Sigmoid colon (tissue), 7 donors: ENCODE results near the gene SOBP. TPM values are rescaled to one million over a fixed set of nuclear protein-coding genes. Genes with fewer than 3 reads are reported as not detected.

Experiments used
- DNase-seq: peaks from one replicate; pipeline ENCODE4 v3.0.0-alpha.2; 2019
- H3K27ac ChIP-seq, 4 donors: fragments of 200-600 bp; sonication (generic); one replicate each; pipeline ENCODE4 v1.5.1; 2016 to 2019; ENCODE audit warnings: mild to moderate bottlenecking in 1 of 4
- H3K27me3 ChIP-seq, 3 donors: fragments of 200-600 bp; sonication (generic); one replicate each; pipeline ENCODE4 v1.5.1; 2019; ENCODE audit warnings: mild to moderate bottlenecking in 1 of 3
- H3K36me3 ChIP-seq, 4 donors: fragments of 200-600 bp; sonication (generic); one replicate each; pipeline ENCODE4 v1.5.1; 2016 to 2019
- H3K4me1 ChIP-seq, 4 donors: fragments of 200-600 bp; sonication (generic); one replicate each; pipeline ENCODE4 v1.5.1; 2017 to 2019
- H3K4me3 ChIP-seq, 4 donors: fragments of 200-600 bp; sonication (generic); one replicate each; pipeline ENCODE4 v1.5.1; 2017 to 2019; ENCODE audit warnings: mild to moderate bottlenecking in 2 of 4, moderate library complexity in 1 of 4
- H3K9me3 ChIP-seq, 4 donors: fragments of 200-600 bp in 3 of 4; sonication (generic) in 3 of 4; one replicate each; pipeline versions ENCODE4 v1.5.1 to v1.6.1; 2013 to 2019
- CTCF ChIP-seq, 4 experiments: fragments of 450-650 bp in 3 of 4; fragments of 200-600 bp in 1 of 4; IDR thresholded peaks; one replicate each; pipeline ENCODE4 v1.5.1; 2016 to 2019; ENCODE audit warnings: antibody characterized with exemption in 4 of 4, mild to moderate bottlenecking in 3 of 4, moderate library complexity in 2 of 4
- EP300 ChIP-seq, 4 donors: sonication (generic); formaldehyde crosslinking; IDR thresholded peaks; one replicate each; pipeline ENCODE4 v1.6.1; 2017; ENCODE audit warnings: antibody characterized with exemption in 4 of 4
- POLR2A ChIP-seq, 2 donors: fragments of 450-650 bp; IDR thresholded peaks; one replicate each; pipeline ENCODE4 v1.6.1; 2016; ENCODE audit warnings: antibody characterized with exemption in 2 of 2, mild to moderate bottlenecking in 2 of 2, moderate library complexity in 2 of 2
- POLR2AphosphoS5 ChIP-seq, 4 donors: sonication (generic); formaldehyde crosslinking; IDR thresholded peaks; one replicate each; pipeline ENCODE4 v1.6.1; 2017; ENCODE audit warnings: antibody characterized with exemption in 4 of 4
- WGBS, 2 donors: extraction: QIAGEN DNeasy Blood & Tissue Kit; methylation state at CpG; one replicate each; pipeline ENCODE4 v1.1.7; 2013; 5-methylcytosine and 5-hydroxymethylcytosine counted together
- intact Hi-C: fragments of 100-400 bp; cut with DNase I; formaldehyde crosslinking; loops from one replicate; pipeline ENCODE4 v1.15.1; 2023
- polyA plus RNA-seq, 3 donors: library from polyadenylated mRNA; stranded (reverse); fragments of 200-250 nt; gene quantifications; one replicate each; pipeline ENCODE4 v1.2.3, GENCODE V29; 2013
- total RNA-seq, 4 donors: library from RNA; depleted of rRNA; stranded (reverse); fragments of >200 nt; gene quantifications; one replicate each; pipeline ENCODE4 v1.1.0, GENCODE V29; 2016
- donor health status: healthy with polysubstance abuse.
- donor health status: Bipolar disorder and iron deficiency.
- donor health status: healthy.

The SOBP gene
- total and polyA plus RNA-seq, 7 donors = 1.2 to 38.5 (median 16.8) TPM

GRCh38 chr6:107645740-107646139 is 155.8 kb downstream of the SOBP start:
- Histone ChIP-seq H3K27me3 (no peaks in the 10 kb centered on the region), H3K4me1 (peaks cover 0 to 43% (median 37%) of the 10 kb centered on the region in 4 donors), H3K4me3 (no peak overlapping the region), H3K9me3 (no peaks in the 10 kb centered on the region), H3K27ac (peak overlapping the region in 1 of 4 donors; percentile 39), H3K36me3 (no peaks in the 10 kb centered on the region)
- 88 to 91% methylated on average over 4 of the region's 4 CpGs for WGBS, 2 donors
- TF ChIP-seq CTCF (IDR thresholded peaks at IDR 0.05) (no peak), POLR2A (IDR thresholded peaks at IDR 0.05) (no peak), POLR2AphosphoS5 (IDR thresholded peaks at IDR 0.05) (no peak), EP300 (IDR thresholded peaks at IDR 0.05) (no peak)
- no peak for DNase-seq
- intact Hi-C loops = no loop called here

DNA sequence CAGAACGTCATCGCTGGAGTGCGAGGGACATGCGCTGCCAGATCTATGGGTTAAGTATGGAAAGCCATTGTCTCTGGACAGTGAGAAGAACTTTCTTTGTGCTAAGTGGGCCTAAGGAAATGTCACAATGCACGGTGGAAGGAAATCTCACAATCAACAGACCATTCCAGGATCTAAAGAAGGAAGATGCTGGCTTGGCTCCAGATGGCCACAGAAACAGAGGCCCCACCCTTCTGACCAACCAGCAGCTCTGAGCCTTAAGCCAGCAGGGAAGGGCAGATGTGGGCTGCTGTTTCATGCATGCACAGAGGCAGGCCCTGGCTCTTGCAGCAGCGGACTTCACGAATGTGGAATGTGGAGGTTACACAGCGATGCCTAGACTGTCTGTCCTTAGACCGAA is 156.3 kb downstream of the SOBP start:
- H3K36me3 ChIP-seq = no peaks in the 10 kb centered on the region
- H3K9me3 ChIP-seq = no peaks in the 10 kb centered on the region
- no peak overlapping the region for H3K4me3 ChIP-seq
- 80 to 81% methylated on average over 9 of the region's 9 CpGs for WGBS, 2 donors
- H3K27me3 ChIP-seq = no peaks in the 10 kb centered on the region
- H3K4me1 ChIP-seq = peaks cover 0 to 42% (median 35%) of the 10 kb centered on the region in 4 donors
- TF ChIP-seq EP300 (IDR thresholded peaks at IDR 0.05) (no peak), POLR2A (IDR thresholded peaks at IDR 0.05) (no peak), CTCF (IDR thresholded peaks at IDR 0.05) (no peak), POLR2AphosphoS5 (IDR thresholded peaks at IDR 0.05) (no peak)
- intact Hi-C loops = no loop called here
- peak overlapping the region in 1 of 4 donors; percentile 39 for H3K27ac ChIP-seq
- DNase-seq = no peak

DNA sequence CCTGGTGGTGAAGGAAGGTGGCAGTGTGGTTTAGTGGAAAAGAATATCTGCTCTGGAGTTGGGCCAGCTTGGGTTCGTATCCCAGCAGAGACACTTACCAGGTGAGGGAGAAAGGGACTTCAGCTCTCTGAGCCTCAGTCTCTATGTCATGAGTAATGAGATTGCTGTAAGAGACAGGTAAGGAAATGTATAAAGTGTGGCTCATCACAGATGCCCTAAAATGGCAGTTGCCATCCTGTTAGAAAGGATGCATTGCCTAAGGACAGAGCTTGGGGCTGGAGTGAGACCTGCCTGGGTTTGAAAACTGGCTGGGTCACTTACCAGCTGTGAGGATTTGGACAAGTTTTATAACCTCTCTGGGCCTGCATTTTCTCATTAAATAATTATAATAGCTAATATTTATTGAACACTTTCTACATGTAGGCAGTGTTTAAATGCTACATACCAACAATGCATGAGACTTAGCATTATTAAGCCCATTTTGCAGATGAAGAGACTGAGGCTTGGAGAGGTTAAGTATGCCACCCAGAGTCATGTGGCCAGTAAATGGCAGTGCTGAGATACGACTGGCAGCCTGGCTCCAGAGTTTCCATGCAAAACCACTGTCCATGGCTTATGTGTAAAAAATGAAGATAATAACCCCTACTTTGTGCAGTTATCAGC is 157.0 kb downstream of the SOBP start:
- TF ChIP-seq EP300 (IDR thresholded peaks at IDR 0.05) (no peak), POLR2A (IDR thresholded peaks at IDR 0.05) (no peak), POLR2AphosphoS5 (IDR thresholded peaks at IDR 0.05) (no peak)
- Histone ChIP-seq H3K36me3 (no peaks in the 10 kb centered on the region), H3K27ac (peak overlapping the region in 2 of 4 donors; percentile 30 to 39), H3K9me3 (no peaks in the 10 kb centered on the region), H3K4me3 (no peak overlapping the region), H3K27me3 (no peaks in the 10 kb centered on the region), H3K4me1 (peaks cover 0 to 36% (median 28%) of the 10 kb centered on the region in 4 donors)
- 82 to 88% methylated on average over 2 of the region's 2 CpGs for WGBS, 2 donors
- intact Hi-C loops = no loop called here
- no peak for DNase-seq

DNA sequence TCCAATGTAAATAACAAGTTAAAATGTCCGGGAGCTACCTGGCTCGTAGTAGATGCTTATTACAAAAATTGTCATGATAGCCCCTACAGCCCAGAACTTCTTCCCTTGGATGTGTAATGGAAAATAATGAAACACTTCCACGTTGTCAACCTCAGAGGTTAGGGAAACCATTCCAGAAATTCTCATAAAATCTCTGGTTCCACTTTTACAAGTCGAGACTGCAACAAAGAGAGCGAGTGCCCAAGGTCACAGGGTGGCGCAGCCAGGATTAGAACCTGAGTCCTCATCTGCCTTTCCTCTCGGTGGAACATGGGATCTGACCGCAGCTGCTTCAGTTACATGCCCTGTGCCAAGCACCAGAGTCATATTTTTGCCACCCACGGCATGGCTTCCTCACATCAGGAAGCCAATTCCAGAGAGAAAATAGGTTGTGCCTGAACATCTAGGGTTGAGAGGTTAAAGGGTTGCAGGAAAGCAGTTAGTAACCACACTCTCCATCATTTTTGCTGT is 157.6 kb downstream of the SOBP start:
- intact Hi-C loops = no loop called here
- Histone ChIP-seq H3K27ac (peak overlapping the region in 1 of 4 donors; percentile 30), H3K36me3 (no peaks in the 10 kb centered on the region), H3K27me3 (no peaks in the 10 kb centered on the region), H3K9me3 (no peaks in the 10 kb centered on the region), H3K4me3 (no peak overlapping the region), H3K4me1 (peaks cover 0 to 32% (median 22%) of the 10 kb centered on the region in 4 donors)
- TF ChIP-seq EP300 (IDR thresholded peaks at IDR 0.05) = no peak
- no peak for TF ChIP-seq POLR2AphosphoS5 (IDR thresholded peaks at IDR 0.05)
- TF ChIP-seq POLR2A (IDR thresholded peaks at IDR 0.05) = no peak
- TF ChIP-seq CTCF (IDR thresholded peaks at IDR 0.05) = no peak
- DNase-seq = no peak
- 81 to 86% methylated on average over 9 of the region's 9 CpGs for WGBS, 2 donors

GRCh38 chr6:107648983-107649382 is 159.1 kb downstream of the SOBP start:
- Histone ChIP-seq H3K4me3 (no peak overlapping the region), H3K4me1 (peaks cover 0 to 40% (median 23%) of the 10 kb centered on the region in 4 donors), H3K27me3 (no peaks in the 10 kb centered on the region), H3K36me3 (no peaks in the 10 kb centered on the region), H3K9me3 (no peaks in the 10 kb centered on the region), H3K27ac (no peak overlapping the region)
- no peak for TF ChIP-seq EP300 (IDR thresholded peaks at IDR 0.05)
- no peak for TF ChIP-seq CTCF (IDR thresholded peaks at IDR 0.05)
- TF ChIP-seq POLR2A (IDR thresholded peaks at IDR 0.05) = no peak
- TF ChIP-seq POLR2AphosphoS5 (IDR thresholded peaks at IDR 0.05) = no peak
- intact Hi-C loops = no loop called here
- 80 to 82% methylated on average over 1 of the region's 1 CpG for WGBS, 2 donors
- DNase-seq = no peak
